Activated CD8-positive, alpha-beta memory T cell treated with anti-CD3 and anti-CD28 coated beads for 4 hours (primary cell): ENCODE data around the gene PDE2A.

Experiments used
- DNase-seq, 2 donors: peaks; one replicate each; pipeline ENCODE4 v3.0.0-alpha.2; 2020; ENCODE audit warnings: low read depth in 2 of 2

Gene PDE2A

DNA sequence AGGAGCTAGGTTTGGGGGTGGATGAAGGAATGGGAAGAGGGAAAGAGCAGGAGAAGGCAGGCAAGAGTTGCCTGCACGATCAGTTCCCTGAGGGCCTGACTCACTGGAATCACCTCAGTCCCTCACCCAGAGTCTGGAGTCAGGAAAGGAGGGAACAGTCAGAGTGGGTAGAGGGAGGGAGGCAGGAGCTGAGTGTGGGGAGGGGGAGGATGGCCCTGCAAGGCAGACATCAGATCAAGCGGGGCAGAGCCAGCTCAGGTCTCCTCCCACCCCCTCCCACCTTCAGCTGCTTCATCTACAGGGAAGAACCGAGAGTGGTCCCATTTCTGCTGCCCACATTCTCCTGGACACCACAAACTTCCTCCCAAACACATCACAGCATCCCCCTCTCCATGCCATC is 58.9 kb downstream of the PDE2A start:
- DNase-seq: no peak

DNA sequence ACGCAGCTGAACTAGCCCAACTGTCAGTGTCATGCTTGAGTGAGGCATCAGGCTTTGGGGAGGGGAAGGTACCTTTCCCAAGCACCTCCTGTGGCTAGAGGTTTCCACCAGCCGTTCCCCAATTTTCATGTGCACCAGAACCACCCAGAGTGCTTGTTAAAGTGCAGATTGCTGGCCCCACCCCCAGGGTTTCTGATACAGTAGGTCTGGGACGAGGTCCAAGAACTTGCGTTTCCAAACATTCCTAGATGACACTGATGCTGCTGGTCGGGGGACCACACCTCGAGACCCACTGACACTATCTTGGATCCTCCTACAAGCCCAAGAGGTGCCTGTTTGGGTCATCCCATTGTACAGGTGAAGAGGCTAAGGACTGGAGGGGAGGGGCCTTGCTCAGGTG is 59.8 kb downstream of the PDE2A start:
- DNase-seq: no peak

DNA sequence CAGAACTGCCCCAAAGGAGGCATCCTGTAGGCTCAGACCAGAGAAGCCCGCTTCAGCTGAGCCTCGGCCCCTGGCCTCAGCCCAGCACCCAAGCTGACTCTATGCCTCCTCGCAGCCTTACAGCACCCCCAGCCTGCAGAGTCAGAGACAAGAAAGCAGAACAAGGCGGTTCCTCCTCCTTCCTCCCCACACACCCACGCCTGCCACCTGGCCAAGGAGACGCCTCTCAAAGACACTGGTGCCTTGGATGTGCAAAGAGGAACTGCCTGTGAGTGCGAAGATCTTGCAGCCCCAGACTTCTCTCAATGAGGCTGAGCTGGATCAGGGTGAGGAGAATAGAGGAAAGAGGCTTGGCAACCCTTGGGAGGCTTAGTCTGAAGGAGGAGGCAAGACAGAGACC is 60.2 kb downstream of the PDE2A start:
- DNase-seq: no peak

DNA sequence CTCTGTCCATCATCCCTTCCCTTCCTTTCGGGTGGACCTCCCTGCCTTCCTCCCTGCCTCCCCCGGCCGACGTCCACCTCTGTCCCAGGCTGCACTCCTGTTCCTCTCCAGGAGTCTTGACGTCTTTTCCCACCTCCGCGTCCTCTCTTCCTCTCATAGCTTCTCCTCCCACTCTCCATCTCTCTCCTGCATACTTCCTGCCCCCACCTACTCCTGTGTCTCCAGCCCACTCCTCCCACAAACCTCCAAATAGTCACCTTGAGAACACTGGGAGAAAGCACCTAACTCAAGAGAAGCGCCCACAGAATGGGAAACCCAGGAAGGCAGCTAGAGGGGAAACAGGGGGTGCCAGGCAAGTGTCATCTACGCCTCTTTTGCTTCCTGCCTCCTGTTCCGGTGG is 60.8 kb downstream of the PDE2A start:
- no peak for DNase-seq

DNA sequence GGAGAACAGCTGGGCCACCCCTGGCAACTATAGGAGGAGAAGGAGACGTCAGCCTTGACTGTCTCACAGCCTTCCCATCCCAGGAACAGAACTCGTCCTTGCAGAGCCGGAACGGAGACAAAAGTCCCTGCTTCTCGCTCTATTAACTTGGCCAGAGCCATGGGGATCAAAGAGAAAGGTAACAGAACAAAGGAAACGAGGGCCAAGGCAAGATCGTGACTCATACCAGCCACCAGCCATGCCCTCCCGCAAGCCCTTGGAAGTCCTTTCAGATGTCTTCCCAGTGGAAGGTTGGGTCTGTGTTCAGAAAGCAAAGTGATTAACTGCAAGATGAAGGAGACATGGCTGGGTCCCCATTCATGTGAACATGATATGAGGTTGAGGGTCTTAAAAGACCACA is 64.7 kb downstream of the PDE2A start:
- no peak for DNase-seq

DNA sequence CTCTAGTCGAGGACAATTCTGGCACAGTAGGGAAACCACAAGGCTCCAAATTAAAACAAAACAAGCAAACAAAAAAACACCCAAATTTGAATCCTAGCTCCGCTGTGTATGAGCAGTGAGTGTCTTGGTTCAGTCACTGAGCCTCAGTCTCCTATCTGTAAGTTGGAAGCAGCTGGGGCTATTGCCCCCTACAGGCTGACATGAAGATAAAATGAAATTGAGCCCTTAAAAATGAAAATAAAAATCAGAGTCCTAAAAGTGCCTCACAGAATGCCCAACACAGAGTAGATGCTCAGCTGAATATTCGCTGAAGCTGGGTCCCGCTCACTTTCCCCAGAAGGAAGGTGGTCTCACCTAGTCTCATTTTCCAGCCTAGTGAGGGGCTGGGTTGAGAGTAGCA is 65.2 kb downstream of the PDE2A start:
- no peak for DNase-seq

DNA sequence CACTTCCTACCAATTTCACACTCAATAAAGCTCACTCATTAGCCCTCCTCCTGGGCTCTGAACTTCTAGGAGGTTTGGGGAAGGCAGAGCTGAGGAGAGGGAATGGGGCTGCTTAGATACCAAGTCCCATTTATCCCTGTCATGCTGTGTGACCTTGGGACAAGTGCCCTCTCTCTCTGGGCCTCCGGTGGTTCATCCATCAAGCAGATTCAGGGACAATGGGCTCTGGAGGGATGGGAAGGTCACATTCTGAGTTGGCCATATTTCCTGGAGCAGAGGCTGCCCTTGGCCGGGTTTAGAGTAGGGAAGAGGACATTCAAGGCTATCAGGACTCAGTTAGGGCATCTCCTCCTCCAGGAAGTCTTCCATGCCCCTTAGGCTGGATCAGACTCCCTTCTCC is 66.7 kb downstream of the PDE2A start:
- no peak for DNase-seq

DNA sequence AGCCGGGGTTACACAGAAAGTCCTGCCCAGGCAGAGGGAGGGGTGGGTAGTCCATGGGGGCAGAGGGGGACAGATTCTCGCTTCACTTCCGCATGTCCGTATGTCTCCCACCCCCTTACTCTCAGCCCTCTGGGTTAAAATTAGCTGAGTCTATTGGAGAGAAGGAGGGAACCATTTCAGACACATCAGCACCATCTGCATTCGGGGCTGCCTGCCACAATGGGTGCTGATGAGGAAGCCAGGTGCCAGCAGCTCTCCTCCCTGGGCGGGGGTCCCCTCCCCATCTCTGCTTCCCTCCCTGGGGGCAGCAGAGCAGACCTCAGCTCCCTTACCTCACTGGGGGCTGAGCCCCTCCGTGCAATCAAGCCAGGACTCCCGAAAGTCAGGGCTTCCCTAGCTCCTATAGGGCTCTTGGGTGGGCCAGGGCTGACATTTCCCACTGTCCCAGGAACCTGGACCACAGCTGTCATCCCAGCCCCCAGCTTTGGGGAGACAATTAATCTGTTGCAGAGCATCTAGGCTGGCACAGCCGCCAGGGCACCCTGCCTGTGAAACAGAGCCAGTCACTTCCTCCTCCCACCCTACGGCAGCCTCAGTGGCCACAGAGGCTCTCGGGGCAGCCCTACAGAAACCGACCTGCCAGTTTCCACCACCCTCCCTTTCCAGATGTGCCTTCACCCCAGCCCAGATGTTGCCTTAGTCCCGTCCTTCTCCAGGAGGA is 67.3 kb downstream of the PDE2A start:
- DNase-seq: no peak

DNA sequence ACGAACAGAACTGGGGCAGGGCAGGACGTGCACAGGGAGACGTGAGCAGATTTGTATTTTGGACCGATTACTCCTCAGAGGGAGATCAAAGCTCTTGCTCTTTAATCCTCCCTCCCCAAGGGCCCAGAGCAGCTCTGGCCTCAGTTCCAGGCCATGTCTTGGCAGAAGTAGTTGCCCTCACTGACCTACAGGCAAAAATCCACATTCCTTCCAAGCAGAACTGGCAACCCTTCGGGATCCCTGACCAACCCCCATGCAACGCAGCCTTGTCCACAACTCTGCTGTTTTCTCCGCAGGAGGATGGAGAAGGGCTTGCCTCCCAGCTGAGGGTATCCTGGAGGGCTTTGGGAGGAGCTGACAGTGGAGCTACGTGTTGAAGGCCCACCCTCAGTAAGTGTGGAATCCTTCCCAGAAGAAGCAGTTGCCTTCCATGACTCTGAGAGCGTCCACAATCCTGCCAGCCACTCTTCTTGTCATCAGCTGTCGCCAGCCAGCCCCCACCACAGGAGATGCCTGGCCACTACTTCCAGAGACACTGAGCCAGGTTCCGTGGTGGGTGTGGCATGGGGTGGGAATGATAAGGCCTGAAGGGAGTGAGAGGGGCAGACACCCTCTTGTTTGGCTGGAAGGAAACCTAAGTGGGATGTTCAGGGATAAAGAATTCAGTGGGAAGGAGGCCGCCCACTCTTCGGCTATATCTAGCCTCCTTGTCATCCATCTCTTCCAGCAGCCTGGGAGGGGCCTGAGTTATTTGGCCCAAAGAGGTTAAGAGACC is 68.1 kb downstream of the PDE2A start:
- no peak for DNase-seq

DNA sequence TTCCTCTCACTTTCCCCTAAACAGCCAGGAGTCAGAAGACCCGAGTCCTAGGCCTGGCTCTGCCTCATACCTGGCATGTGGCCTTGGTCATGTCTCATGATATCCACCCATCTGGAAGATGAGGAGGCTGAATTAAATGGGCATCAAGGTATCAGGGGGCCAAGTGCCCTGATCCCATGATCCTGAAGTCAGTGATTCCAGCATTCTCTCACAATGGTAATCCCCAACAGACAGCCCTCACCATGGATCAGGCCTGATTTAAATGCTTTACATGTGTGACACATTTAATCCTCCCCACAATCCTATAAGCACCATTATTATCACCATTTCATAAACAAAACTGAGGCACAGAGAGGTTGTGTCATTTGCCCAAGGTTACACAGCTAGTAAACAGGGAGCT is 70.0 kb downstream of the PDE2A start:
- no peak for DNase-seq

DNA sequence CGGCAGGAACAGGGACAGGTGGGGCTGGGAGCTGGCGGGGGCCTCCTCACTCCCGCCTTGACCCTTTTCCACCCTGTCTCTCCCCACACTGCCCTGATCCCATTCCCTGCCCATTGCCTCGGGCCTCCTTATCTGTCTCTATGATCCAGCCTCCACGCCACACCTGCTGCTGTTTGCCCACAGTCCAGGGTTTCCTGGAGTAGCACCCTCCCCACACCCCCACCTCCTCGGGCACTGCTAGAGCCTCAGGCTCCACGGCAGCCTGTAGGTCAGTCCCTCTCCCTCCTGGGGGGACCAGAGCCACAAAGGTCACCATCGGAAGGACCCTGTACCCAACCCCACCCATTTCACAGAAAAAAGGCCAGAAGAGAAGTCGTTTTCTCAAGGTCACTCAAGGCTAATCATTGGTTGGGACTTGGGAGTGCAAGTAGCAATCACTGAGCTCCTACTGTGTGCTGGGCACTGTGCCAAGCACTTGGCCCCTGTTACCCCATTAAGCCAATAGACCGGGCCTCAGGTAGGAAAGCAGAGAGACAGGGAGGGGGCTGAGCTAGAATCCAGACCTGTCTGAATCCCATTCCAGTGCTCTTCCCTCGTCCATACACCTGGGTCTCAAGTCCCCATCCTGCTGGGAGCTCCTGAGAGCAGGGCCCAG is 71.8 kb downstream of the PDE2A start:
- no peak for DNase-seq

DNA sequence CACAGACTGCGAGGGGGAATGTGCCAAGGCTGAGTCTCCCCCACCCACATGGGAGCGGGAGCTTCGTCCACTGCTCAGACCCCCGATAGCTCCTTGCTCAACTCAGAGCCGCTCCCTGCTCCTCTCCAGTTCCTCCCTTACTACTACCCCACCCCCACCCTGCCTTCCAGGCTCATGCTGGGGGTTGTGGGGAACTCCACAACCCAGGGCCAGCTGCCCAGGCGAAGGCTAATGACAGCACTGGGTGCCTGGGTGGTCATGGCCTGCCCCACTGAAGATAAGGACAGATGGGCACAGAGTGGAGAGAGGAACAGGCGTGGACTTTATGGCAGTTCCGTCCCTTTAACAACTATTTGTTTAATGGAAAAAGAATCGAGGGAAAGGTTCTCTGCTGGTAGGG is 73.7 kb downstream of the PDE2A start:
- DNase-seq: no peak

DNA sequence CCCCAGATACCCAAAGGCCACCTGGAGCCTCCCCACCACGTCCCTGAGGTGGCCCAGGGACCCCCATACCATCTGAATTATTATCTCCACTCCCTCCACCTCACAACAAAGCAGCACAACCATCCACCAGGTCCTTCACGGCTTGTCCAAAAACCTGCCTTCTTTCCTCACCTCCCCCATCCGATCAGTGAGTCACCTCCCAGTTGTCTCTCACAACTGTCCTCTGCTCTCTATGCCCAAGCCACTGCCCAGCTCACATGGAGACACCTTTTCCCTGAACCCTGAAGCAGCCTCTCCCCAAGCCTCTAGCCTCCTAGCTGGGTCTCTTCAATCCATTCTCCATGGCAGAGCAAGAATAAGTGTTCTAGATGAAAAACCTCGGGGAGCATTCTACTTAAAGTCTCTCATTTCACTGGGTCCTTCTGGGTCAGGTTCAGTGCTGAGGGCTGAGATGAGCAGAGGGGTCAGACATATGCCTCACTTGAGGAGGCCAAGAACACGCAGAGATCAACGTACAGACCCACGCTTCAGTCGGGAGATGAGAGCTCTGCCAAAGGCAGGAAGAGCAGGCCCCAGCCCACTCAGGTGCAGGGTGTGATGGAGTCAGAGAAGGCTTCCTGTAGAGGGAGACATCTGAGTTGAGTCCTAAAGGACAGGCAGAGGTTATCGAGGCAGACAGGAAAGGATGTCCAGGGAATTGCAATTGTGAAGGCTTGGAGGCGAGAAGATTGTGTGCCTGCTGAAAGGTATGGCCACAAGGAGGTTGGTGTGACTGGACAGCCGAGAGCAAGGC is 74.7 kb downstream of the PDE2A start:
- no peak for DNase-seq

DNA sequence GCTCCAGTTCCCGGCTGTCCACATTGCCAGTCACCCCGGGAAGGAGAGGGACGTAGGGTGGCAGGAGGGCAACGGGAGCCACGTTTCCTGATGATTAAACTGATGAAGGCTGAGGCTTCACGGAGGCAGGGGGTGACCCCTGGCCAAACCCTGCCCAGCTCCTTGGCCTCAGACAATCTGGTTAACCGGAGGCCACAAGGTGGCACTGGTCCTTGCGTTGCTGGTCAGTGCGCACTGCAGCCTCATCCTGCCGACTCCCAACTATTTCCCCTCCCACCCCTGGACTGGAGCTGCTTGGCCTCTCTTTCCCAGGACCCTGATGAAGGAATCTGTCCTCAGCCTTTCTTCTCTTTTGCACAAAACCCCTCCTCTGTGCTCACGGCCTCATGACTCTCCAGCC is 75.3 kb downstream of the PDE2A start:
- no peak for DNase-seq

DNA sequence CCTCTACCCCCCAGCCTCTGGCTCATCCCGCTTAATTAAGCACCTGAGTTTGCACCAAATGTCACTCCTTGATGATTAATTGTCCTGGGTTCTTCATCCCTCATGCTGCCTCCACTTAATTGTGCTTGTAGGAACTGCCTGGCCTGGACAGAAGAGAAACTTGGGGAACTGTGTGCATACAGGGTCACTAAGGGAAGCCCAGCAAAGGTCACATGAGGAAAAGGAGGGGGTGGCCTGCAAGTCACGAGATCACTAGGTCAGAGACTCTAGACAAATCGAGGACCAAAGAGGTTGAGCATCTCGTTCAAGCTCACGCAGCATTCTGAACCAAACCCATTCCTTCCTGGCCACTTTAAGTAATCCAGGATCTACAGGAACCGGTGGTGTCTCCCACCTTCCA is 75.8 kb downstream of the PDE2A start:
- no peak for DNase-seq

DNA sequence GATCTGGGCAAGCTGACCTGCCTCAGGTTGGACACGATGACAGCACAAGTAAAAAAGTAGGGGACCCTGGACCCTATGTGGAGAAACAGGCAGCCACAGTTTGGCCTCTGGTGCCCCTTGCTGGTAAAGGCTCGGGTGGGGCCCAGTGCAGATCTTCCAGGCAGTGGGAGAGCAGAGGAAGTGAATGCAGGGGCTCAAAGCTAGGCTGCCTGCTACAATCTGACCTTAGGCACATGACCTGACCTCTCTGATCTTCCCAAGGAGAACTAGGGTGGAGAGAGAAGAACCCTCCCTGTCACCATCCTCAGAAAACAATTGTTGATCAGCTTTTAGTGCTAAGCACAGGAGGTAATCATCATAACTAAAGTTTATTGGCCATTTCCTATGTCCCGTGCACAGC is 76.5 kb downstream of the PDE2A start:
- DNase-seq: no peak

DNA sequence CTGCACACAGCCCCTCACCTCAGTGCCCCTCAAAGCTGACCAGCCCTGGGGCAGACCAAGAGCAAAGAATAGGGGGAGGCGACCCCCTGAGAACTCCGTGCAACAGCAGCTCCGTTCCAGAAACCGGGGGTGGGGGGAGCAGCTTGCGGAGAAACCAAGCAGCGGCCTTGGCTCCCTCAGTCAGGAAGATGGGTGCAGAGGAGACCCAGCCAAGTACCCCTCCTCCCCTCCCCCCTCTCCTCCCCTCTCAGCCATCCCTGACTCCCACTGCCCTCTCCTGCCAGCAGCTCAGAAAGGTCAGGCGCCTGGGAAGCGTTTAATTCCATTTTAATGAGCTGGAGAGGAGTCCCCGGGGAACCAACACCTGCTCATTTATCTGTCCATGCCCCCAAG is 78.9 kb downstream of the PDE2A start:
- DNase-seq: no peak

DNA sequence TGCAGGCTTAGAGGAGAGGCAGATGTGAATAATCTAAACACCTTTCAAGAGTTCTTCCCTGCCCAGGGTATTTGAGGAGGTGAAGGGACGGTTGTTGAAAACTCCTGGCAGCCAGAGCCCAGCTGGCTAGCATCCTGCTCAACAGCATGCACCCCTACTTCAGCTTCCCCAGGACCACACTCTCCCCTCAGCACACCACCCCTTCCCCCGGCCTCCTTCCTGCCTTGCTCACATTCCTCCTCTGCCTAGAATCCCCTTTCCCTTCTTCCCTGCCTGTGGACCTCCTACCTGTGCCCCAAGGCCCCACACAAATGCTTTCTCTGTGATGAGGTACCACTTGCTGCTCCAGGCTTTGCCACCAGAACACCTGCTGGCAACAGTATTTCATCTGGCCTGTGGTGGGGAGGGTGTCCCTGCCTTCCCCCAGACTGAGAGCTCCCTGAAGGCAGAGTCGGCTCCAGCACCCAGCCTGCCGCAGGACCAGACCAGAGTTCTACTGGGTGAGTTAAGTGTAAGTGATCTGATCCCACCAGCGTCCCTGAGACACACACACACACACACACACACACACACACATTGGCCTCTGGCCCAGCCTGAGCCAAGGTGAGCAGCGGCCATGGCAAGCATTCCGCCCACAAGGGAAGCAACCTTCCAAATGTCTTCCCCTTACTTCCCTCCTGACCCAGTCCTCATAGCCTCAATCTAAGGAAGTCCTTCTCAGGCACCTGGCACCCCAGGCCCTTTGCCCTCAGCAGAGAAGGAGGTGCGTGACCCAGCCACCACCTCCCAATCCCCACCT is 79.5 kb downstream of the PDE2A start:
- DNase-seq: no peak

DNA sequence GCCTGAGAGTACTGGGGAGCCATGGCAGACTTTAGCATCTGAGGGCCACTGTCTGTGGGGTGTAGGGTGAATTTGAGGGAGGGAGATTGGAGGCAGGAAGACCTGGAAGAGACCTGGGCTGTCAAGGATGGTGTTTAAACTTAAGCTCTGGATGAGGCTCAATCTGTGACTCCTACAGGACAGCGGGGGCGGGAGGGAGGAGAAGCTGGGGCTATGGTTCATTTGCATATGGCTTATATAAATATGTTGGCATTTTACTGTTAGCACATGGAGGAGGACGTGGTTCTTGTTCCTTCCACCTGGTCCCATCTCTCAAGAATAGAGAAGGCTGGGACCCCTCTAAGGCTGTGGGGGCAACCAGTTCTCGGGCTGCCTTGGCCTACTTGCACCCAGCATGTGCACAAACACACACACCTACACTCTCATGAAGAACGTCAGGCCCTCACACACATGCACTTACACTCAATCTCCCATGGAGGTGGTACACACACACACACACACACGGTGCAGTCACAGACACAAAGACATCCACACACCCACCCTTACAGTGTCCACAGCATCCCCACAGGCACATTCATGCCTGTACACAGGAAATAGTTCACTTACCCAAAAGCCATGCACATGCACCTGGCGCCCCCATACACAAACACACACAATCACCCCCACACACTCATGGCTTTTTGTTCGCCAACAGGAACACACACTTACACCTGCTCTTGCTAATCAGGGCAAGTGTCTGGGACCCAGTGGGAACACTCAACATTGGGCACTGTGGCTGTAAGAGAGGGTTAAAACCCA is 81.3 kb downstream of the PDE2A start:
- no peak for DNase-seq

DNA sequence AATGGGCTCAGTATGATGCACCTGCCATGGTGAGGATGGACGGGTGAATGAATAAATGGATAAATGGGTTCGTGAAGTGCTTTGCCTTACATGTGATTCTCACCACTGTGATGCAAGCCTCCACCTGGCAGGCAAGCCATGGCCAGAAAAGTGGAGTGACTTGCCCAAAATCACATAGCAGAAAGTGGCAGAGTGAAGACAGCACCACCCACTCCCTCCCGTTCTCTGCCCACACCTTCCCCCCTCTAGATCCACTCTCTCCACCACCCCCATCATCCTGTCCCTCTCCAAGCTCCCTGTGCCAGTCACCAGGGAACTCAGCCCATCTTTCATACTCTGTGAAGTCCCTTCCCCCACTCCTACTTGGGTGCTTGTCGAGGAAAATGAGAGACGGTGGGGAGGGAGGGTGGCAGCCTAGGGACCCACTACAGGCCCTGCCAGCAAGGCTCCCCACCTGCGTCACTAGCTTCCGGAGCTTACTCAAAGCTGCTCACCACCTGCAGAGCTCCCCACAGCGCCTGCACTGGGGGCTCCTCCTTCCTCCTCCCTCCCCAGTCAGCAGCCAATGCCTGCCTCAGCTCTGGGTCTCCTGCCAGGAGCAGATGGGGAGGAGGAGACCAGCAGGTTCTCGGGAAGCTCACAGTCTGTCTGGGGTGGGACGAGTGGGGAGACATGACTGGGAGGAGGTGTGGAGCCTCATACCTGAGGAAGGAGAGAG is 82.3 kb downstream of the PDE2A start:
- peak; percentile 20 to 28 for DNase-seq
